Neural crest cell (in vitro differentiated cells): ENCODE data around the gene GABRB1. TPM values are rescaled to one million over a fixed set of nuclear protein-coding genes. Genes with fewer than 3 reads are reported as not detected.

Experiments
- DNase-seq: peaks from one replicate; pipeline ENCODE4 v3.0.0; 2021; ENCODE audit warnings: low read depth, mixed read lengths, low spot score
- H3K27ac Mint-ChIP-seq: one replicate; pipeline ENCODE4 v1.8.0; 2021; ENCODE audit warnings: mild to moderate bottlenecking, mixed read lengths; ENCODE audit not compliant: unreplicated experiment
- H3K27me3 Mint-ChIP-seq: 2 replicates; pipeline ENCODE4 v1.8.0; 2021; ENCODE audit warnings: low read depth, mild to moderate bottlenecking, mixed read lengths
- H3K36me3 Mint-ChIP-seq: 2 replicates; pipeline ENCODE4 v1.8.0; 2021; ENCODE audit warnings: low read depth, mild to moderate bottlenecking, mixed read lengths
- H3K4me1 Mint-ChIP-seq: 2 replicates; pipeline ENCODE4 v1.8.0; 2021; ENCODE audit warnings: mixed read lengths
- H3K4me3 Mint-ChIP-seq: one replicate; pipeline ENCODE4 v1.8.0; 2021; ENCODE audit warnings: mild to moderate bottlenecking, mixed read lengths
- H3K9me3 Mint-ChIP-seq: 2 replicates; pipeline ENCODE4 v1.8.0; 2021; ENCODE audit warnings: mixed read lengths
- total RNA-seq: library from RNA; stranded (reverse); gene quantifications from 2 replicates; pipeline ENCODE4 v1.2.1, GENCODE V29; 2021
- TF ChIP-seq, protein P1 (sequence below): fragments of 200-600 bp; sonication (generic); conservative IDR thresholded peaks from 2 replicates; pipeline ENCODE4 v1.5.0; 2021; ENCODE audit warnings: antibody characterized with exemption, mild to moderate bottlenecking

GABRB1 gene
- total RNA-seq, 1 donor from 2014 or later, result not detected

DNA sequence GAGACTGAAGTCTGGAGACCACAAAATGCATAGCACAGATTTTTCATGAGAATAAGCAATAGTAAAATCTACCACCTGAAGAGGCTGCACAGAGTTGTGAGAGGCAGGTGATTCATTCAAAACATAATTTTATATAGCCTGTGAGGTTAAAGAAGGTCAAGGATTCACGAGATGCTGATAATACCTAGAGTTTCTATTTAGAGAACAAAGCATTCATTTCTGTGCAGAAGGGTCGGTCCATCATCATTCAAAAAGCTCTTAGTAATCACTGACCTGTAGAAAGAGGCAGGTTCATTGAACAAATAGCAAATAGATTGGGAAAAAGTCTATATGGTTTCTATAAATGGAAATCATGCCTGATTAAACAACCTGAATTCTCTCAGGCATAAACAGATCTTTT, 26.6 kb downstream of the GABRB1 start:
- H3K36me3 Mint-ChIP-seq, result no peaks in the 10 kb centered on the region
- H3K9me3 Mint-ChIP-seq, result no peaks in the 10 kb centered on the region
- peaks cover 8% of the 10 kb centered on the region for H3K4me1 Mint-ChIP-seq
- H3K27me3 Mint-ChIP-seq, result peaks cover 2% of the 10 kb centered on the region
- no peak overlapping the region for H3K27ac Mint-ChIP-seq
- no peak overlapping the region for H3K4me3 Mint-ChIP-seq
- TF ChIP-seq, protein P1, sequence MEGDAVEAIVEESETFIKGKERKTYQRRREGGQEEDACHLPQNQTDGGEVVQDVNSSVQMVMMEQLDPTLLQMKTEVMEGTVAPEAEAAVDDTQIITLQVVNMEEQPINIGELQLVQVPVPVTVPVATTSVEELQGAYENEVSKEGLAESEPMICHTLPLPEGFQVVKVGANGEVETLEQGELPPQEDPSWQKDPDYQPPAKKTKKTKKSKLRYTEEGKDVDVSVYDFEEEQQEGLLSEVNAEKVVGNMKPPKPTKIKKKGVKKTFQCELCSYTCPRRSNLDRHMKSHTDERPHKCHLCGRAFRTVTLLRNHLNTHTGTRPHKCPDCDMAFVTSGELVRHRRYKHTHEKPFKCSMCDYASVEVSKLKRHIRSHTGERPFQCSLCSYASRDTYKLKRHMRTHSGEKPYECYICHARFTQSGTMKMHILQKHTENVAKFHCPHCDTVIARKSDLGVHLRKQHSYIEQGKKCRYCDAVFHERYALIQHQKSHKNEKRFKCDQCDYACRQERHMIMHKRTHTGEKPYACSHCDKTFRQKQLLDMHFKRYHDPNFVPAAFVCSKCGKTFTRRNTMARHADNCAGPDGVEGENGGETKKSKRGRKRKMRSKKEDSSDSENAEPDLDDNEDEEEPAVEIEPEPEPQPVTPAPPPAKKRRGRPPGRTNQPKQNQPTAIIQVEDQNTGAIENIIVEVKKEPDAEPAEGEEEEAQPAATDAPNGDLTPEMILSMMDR, result no peak
- no peak for DNase-seq

DNA sequence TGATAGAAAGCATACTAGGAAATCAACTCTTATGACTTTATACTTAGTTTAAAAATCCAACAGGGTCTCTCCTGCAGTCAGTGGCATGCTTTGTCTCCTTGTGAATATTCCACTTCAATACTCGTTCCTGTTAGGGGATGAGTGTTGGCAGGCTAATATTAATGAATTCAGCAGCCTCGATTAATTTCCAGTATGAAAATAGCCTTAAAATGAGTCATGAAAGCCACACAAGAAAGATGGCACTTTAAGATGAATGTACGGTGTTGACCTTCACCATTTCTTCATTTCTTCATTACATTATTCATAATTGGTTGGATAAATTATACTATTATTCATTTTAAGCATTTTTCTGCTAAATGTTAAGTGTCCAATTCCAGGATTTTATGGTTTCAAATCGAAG, 29.2 kb downstream of the GABRB1 start:
- peaks cover 16% of the 10 kb centered on the region for H3K4me1 Mint-ChIP-seq
- H3K4me3 Mint-ChIP-seq, result no peak overlapping the region
- no peaks in the 10 kb centered on the region for H3K9me3 Mint-ChIP-seq
- TF ChIP-seq, protein P1, result no peak
- H3K36me3 Mint-ChIP-seq, result no peaks in the 10 kb centered on the region
- no peak overlapping the region for H3K27ac Mint-ChIP-seq
- no peak for DNase-seq
- H3K27me3 Mint-ChIP-seq, result peaks cover 2% of the 10 kb centered on the region

DNA sequence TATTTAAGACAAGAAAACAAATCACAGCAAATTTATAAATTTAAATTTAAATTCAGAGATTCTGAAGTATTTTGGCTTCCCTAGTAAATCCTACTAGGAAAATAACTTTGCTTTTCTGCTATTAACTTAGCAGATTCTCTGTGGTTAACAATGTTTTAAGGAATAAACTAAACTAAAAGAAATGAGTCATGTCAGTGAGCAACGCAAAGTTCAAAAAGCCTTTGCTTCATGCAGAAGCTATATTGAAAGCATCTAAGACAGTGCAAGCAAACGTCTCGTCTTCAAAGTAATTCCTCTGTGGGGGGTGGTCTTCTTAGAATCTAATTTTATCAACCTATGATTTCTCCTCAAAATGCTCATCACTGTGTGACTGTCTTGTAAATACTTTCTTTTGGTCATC, 30.1 kb downstream of the GABRB1 start:
- H3K4me1 Mint-ChIP-seq, result peaks cover 21% of the 10 kb centered on the region
- TF ChIP-seq, protein P1, result no peak
- H3K36me3 Mint-ChIP-seq, result no peaks in the 10 kb centered on the region
- H3K4me3 Mint-ChIP-seq, result no peak overlapping the region
- no peaks in the 10 kb centered on the region for H3K9me3 Mint-ChIP-seq
- no peak overlapping the region for H3K27ac Mint-ChIP-seq
- no peak for DNase-seq
- H3K27me3 Mint-ChIP-seq, result peaks cover 2% of the 10 kb centered on the region

DNA sequence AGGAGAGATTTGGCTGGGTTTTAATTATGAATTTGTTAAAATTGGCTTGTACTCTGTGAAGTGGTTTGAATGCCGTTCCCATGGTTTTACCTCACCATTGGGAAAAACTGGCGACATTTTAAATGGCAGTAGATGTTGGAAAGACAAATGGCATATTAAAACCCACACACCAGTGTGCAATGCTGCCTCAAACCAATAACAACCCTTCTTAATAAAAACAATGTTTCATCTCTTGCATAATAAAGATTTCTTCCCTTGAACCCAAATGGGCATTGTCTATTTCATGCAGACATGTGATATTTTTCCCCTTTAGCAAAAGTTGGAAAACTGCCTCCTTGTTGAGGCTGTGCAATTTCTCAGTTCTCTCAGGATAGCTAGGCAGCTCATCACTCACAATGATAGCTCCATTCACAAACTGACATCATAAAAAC, 33.7 kb downstream of the GABRB1 start:
- H3K27ac Mint-ChIP-seq, result no peak overlapping the region
- peaks cover 13% of the 10 kb centered on the region for H3K4me1 Mint-ChIP-seq

DNA sequence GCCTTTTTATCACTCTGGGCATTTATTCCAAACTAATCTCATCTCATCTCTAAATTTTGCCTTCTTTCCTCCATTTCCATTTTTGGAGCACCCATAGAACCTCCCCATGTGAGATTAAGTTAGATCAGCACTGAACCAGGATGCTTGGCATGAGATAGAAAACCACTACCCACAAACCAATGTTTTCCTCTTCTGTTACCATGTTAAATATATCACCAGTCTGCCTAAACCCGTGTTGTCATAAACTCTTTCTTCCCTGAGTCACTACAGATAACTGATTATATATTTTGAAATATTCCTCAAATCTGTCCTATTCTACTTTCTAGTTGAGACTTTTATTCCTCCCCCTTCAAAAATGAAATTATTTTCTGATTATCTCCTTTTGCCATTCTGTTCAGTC, 37.6 kb downstream of the GABRB1 start:
- Mint-ChIP-seq H3K27ac (no peak overlapping the region), H3K27me3 (no peaks in the 10 kb centered on the region), H3K9me3 (peaks cover 8% of the 10 kb centered on the region), H3K4me3 (no peak overlapping the region), H3K36me3 (no peaks in the 10 kb centered on the region), H3K4me1 (peaks cover 13% of the 10 kb centered on the region)
- TF ChIP-seq, protein P1, result no peak
- DNase-seq, result no peak

More for the DNA sequence above, 33.7 kb downstream of the GABRB1 start:
- Mint-ChIP-seq H3K36me3 (no peaks in the 10 kb centered on the region), H3K4me3 (no peak overlapping the region), H3K27me3 (no peaks in the 10 kb centered on the region), H3K9me3 (peaks cover 2% of the 10 kb centered on the region)
- no peak for DNase-seq
- TF ChIP-seq, protein P1, result no peak

DNA sequence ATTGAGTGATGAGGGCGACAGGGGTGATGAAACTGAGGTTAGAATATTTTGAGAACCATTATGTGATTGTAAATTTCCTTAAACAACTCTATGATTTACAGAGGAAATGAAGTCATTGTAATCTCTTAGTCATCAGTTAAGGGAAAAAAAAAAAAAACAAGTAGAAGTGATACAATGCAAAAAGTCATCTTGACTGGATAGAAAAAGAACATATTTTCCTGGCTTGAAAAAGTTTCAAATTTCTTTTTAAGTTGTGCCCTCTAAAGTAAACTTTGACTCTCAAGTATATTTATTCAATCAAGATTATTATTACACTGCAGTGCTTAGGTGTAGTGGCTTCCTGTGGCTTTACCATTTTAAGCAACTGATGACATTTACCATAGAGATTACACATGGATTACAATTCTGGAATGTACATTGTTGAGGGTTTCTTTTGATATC, 40.6 kb downstream of the GABRB1 start:
- DNase-seq, result no peak
- no peaks in the 10 kb centered on the region for H3K27me3 Mint-ChIP-seq
- H3K4me3 Mint-ChIP-seq, result no peak overlapping the region
- peaks cover 9% of the 10 kb centered on the region for H3K4me1 Mint-ChIP-seq
- H3K27ac Mint-ChIP-seq, result no peak overlapping the region
- TF ChIP-seq, protein P1, result no peak
- H3K36me3 Mint-ChIP-seq, result no peaks in the 10 kb centered on the region
- H3K9me3 Mint-ChIP-seq, result peaks cover 8% of the 10 kb centered on the region
